NCI-H1092 (cell line): ENCODE results near the gene ZNF800.

Experiments
- DNase-seq: peaks from one replicate; lab custom pipeline; 2025; lab: John Stamatoyannopoulos, UW

ZNF800 gene

GRCh38 chr7:127390817-127391590 lies 1.5 kb downstream of the ZNF800 start:
- no peak for DNase-seq

GRCh38 chr7:127390186-127390816 lies 2.2 kb downstream of the ZNF800 start:
- DNase-seq, result no peak

DNA sequence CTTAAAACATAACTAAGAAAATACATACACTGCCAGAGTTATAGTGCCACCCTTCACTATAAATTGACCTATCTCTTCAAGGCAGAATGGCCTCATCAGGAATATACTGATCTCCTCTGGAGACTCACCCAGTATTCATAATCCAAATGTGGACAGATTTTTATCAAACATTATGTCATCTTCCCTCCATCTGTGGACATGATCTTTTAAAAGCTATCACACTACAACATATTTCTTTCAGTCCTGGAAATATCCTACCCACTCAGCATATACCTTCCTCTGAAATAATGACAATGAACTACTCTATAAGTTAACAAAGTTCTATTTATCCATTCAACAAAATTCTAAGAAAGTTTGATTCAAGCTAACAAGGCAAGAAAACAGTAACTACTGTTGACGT lies 3.2 kb downstream of the ZNF800 start:
- no peak for DNase-seq

DNA sequence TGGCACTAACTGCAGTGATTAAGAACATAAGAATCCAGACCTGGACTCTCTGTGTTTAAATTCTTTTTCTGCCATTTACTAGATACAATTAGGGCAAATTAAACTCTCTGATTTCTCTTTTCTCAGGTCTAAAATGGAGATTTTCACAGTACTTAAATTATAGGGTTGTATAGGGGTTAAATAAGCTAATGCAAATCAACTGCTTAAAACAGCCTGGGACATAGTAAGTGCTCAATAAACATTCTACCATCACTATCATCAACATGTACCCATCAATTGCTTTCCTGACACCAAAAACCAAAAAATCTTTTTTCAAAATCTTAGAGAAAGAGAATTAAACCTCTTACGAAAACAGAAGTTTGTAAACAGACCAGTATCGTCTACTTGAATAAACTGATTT lies 4.5 kb downstream of the ZNF800 start:
- DNase-seq, result no peak

DNA sequence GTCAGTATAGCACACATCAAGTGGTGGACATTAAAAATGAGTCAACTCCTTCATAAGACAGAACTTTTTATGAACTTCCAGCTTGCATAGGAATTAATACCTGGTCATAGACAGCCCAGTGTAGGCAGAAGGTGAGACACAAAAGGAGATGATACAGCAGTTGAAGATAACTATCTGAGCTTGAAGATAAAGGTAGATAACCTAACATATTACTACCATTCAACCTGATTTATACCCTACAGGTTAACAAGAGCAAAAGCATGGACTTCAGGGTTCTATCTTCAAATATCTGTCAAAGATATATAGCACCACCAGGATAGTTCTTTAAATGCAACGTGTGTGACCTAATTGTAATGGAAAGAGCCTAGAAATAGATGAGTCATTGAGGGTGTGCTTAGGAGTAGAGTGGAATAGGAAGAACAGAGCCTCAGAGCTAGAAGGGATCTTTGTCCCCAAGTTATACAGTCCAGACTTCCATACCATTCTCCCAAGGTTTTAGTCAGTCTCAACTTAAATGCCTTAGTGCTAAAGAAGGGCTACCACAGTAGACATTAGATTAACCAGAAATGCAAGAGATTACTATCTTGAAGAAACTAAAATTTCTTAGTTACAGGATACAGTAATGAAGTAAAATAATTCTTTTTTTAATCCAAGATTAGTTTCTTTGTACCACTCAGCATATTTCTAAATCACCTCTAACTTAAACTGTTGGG lies 9.2 kb downstream of the ZNF800 start:
- DNase-seq, result no peak

DNA sequence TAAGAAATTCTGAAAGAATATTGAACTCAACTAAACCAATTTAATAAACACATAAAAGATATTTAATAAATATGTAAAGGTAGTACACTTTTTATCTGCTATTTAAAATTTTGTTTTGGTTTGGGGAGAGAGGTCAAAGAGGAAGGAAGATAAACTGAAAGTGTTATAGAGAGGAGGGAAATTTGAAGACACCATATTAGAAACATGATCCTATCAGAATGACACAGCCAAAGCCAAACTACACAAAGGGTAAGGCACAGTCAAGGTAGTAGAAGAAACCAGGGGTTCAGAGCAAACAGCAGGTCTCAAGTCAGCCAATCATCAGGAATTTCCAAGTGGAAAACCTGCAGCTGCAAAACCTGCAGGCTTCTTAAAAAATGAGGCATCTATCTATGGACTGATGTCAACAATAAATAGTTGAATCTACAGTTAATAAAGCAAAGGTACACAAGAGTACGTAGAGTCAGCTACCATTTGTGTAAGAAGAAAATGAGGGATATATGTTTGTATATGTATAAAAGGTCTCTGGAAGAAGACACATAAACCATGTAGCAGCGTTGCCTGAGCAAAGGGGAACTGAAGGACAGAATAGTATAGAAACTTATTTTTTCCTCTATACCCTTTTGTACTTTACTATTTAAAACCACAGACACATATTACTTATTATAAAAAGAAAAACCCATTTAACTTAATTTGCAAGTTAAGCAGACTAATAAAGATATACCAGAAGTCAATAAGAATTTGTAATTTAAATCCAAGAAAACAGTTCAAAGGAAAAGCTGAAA lies 10.0 kb downstream of the ZNF800 start:
- DNase-seq, result no peak

DNA sequence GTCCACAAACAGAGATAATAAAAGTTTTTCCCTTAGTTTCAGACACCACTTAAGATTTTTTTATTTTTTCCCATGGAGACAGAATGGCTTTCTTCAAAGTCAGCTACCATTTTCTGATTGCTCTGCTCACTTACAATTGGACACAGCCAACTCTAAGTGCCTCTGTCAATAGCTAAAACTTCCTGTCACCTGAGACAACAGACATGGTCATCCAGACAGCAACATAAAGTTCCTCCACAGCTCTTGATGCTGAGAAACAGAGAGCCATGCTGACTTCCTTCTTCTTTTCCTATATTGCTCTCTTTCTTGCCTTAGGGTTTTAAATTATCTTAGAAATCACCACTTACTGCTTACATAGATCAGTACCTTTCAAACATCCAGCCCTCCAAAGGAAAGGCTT lies 12.0 kb downstream of the ZNF800 start:
- no peak for DNase-seq

DNA sequence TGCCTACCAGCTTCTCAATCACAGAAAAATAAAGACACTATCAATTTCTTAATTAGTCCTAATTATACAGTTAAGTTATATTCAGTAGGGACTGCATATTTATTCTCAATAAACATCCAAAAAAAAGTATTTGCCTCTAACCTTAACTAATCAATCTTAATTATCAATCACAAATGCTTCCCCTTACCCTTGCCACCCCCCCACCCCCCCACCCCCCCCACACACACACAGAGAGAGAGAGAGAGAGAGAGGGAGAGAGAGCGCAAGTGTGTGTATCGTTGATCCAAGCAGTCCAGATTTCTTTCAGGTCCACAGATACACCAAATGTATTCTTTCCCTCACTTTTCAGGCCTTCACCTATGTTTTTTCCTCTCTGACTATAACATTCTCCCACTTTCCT lies 12.9 kb downstream of the ZNF800 start:
- DNase-seq, result no peak

- DNase-seq, result no peak
These were observed 14.0 kb downstream of the ZNF800 start for GRCh38 chr7:127378537-127378936.

DNA sequence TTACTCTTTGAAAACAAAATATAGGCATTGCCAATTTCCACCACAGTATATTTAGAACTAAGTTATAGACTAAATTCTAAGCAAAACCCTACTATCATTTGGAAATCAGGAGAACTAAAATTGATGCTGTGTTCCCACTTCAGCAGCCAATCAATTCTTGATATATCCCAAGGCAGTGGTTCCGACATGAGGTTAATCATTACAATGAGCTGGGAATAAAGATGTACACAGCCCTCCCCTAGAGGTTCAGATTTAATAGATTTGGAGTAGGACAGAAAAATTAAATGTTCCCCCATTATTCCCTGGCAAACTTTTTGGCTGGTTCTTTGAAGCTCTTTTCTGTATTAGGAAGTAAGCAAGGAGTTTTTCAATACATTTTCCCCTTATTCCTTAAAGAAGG lies 15.1 kb downstream of the ZNF800 start:
- DNase-seq, result no peak

DNA sequence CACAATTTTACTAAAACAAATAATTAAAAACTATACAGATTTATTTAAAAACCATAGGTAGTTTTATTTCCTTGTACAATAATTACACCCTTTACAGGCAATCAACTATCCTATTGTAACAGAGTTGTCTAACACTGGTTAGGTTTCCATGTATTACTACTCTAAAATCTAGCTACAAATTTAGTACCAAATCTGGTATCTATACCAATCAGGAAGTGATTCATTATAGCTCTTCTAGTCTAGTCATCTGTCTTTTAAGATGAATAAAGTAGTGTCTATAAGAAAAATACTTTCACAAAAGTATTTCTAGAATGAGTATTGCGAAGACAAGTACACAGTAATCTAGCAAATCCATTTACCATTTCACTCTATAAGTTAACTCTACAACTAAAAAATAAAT lies 16.9 kb downstream of the ZNF800 start:
- DNase-seq, result no peak

DNA sequence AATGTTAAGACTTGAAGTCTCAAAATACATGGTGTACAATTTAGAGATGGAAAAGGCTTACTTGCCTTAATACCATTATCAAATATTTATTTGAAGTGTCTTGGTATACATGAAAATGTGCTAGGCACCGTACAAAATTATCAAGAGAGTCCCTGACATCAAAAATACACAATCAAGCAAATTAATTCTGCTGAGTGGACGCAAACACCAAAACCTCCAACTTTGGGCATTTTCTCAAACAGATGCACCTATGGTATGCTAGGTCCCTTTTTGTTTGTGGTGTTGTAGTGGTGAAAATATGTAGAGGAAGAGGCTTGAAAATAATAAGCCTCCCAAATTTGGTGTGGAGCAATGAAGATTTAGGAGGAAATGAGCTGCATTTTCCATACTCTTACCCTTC lies 24.8 kb downstream of the ZNF800 start:
- DNase-seq, result no peak

DNA sequence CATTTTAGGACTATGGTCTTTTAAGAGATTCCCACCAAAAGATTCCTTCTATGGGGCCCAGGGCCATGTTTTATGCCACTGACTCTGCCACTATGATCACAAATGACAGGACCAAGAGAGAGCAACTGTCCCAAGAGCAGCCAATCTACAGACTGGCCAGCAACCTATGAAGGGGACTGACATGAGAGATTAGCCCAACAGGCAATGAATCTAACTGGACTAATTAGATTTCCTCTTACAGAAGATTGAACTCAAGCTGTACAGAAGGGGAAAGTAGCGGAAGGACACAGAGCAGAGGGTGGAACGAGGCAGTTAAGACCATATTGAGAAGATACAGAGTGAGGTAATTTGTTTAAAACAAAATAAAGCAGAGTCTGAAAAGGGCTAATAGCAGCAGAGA lies 25.8 kb downstream of the ZNF800 start:
- no peak for DNase-seq

DNA sequence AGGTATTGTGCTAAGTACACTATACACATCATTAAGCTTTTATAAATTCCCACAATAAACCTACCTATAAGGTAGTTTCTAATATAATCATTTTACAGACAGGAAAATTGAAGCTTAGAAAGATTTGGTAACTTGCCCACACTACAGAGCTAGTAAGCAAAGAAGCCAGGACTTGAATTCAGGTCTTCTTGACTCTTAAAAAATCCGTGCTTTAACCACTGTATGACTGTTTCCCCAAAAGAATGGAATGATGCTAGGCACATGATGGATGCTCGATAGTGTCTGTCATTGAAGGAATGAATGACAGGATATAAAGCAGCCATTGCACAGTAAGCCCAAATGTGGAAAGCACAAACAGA lies 26.6 kb downstream of the ZNF800 start:
- no peak for DNase-seq

DNA sequence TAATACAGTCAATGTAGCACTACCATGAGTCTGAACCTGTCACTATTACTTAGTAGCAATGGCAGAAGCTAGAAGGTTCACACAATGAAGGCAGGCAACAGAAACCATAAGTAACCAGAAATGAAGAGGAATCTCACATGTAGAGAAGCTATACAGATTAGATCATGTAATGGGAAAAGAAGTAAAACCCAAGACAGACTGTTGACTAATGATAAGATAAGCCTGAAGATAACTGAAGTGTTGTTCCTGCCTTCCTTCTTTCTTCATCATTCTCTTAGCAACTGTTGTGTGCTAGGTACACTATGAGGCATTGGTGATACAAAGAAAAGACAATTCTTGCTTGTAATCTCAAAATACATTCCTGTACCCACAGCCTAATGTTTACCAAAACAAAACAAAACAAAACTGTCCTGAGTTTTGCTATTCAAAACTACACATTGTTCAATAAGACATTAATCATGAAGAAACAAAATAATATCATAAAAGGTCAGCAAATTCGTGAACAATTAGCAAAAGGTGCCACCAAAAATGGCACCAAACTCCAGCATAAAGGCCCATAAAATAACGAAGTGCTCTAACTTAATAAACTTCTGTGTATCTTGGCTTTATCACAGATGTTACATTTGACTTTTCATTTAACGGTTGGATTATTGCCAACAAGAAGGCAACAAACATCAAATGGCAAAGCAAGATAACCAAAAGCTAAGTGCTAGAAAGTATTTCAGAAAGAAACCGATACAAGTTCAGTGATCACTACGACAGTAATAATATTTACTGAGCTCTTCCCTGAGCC lies 27.1 kb downstream of the ZNF800 start:
- DNase-seq, result no peak

DNA sequence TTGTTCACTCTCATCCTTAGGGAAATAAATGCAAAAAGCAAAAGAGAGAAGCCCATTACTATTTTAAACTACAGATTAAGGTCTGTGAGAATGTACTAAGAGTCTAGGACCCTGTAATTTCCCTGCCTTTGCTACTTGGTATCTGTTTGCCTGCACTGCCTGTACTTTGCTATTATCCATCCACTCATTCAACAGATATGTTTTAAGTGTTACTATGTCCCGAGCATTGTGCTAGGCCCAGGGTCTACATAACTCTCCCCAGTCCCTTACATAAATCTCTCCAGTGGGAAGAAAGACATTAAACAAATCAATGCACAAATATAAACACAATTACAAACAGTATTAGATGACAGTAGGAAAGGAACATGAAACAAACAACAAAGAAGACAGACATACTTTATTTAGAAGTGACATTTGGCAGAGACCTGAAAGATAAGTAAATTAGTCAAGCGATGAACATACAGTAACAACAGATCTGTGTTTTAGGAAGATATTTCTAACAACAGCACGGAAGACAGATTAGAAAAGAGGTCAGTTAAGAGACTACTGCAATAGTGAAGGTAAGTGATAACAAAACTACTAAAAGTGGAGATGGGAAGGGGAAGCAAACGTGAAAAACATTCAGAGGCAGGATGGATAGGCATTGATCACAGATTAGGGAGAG lies 30.0 kb downstream of the ZNF800 start:
- DNase-seq, result no peak

GRCh38 chr7:127361736-127362135 lies 30.8 kb downstream of the ZNF800 start:
- DNase-seq, result no peak

DNA sequence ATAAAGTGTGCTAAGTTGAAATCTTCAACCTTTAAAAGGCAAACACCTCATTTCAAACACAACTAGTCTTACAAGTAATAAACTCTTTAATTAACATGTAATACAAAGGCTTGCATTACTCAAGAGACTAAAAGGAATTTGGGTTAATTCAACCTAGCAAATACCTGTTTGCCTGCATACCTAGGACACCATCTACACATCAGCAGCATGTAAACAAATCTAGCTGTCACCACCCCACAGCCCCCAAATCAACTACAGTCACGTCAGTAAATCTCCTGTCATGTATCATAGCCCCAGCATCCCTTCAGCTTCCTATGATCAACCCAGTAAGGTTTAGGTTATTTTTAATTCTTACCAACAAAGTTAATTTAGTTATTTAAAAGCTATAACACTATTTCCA lies 33.5 kb downstream of the ZNF800 start:
- no peak for DNase-seq

DNA sequence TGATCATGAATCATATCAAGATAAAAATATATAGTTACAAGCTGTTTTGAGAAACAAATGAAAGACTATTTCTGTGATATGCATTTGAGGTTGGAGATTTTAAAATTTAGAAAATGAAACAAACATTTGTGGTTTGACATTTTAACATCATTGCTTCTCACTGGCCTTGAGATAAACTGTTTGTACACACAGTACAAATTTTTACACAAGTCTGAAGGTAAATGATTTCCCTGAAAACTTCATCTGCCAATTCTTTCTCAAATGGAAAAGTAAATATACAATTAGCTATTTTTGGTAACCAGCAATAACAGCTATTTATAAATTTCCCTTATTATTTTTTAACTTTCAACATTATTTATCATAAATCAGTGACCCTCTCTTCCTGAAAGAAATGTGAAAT lies 38.6 kb downstream of the ZNF800 start:
- DNase-seq, result no peak

DNA sequence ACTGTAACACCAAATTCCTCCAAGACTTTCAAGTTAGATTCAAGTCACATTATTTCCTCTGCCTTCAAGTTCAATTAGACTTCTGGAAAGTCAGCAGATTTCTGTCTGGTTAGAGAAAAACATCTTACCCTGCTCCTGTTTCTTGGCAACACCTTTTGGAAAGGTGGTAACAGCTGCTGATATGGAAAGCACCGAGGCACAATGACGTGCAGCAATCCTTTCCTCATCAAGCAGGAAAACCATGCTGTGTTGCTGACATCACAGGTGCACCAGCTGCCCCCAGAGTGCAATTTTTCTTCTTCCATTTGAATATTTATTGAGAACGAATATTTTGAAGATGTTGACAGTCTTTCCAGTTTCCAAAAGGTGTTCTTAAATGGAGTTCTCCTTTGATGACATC lies 41.9 kb downstream of the ZNF800 start:
- no peak for DNase-seq

DNA sequence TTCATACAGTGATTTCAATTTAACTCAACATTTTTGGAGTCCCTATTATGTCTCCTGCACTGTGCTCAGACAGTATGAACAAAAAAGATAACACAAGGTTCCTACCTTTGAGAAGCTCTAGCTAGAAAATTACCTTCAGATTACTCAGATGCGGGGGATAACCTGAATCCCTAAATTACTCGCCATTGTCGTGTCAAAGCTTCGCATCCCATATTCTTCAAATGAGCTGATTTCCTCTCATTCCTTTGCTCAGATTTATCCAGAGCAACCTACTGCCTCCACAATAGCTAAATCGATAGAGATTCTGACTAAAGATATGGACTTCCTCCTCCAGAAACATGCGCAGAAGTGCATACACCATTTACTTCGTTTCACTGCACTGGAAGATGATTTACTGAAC lies 42.6 kb downstream of the ZNF800 start:
- no peak for DNase-seq
